GM18867 (cell line): ENCODE results near the gene OST4.

ENCODE experiments used
- ATAC-seq: cut with Tn5 transposase; IDR thresholded peaks from one replicate; pipeline ENCODE4 v1.9.1; 2021; ENCODE audit warnings: mild to moderate bottlenecking, moderate library complexity; ENCODE audit not compliant: unreplicated experiment

The OST4 gene

DNA sequence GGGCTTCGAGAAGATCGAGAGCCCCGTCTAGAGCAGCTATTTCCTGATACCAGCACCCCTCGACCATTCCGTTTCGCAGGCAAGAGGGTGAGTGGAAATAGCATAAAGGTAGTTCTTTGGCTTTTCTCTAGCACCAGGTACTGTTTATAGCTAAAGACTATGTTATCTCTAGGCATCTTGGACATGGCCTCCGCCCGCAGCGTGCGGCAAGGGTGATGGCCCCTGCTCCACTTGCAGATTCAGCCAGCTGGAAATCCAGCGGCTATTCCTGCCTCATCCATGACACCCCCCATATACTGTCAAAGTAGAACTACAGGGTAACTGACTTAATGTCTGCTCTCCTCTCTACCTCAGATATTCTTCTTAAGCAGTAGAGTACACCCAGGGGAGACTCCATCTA, 16.7 kb downstream of the OST4 start:
- no peak for ATAC-seq

DNA sequence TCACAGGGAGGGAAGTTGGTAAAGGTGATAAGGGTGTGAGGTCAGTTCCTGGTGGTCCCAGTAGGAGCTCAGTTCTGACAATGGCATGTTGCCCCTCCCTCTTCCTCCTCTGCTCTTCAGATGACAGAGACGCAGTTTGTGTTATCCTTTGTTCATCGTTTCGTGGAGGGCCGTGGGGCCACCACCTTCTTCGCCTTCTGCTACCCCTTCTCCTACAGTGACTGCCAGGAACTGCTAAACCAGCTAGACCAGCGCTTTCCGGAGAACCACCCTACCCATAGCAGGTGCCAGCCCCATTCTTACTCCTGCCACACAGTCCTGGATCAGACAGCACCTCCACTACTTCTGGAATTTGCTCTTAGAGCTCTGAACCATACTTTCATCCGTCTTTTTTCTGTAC, 17.7 kb downstream of the OST4 start:
- no peak for ATAC-seq

DNA sequence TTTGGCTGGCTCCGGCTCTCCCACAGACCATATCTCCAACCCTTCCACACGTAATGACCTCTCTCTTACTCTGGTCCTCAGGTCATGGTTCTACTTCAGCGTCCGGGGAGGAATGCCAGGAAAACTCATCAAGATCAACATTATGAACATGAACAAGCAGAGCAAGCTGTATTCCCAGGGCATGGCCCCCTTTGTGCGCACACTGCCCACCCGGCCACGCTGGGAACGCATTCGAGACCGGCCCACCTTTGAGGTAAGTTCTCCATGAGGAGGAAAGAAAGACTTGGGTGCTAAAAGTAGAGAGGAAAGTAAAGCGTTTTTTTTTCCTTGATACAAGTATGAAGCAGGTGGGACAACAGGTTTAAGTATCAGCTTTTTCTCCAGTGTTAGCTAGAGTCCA, 18.1 kb downstream of the OST4 start:
- no peak for ATAC-seq

DNA sequence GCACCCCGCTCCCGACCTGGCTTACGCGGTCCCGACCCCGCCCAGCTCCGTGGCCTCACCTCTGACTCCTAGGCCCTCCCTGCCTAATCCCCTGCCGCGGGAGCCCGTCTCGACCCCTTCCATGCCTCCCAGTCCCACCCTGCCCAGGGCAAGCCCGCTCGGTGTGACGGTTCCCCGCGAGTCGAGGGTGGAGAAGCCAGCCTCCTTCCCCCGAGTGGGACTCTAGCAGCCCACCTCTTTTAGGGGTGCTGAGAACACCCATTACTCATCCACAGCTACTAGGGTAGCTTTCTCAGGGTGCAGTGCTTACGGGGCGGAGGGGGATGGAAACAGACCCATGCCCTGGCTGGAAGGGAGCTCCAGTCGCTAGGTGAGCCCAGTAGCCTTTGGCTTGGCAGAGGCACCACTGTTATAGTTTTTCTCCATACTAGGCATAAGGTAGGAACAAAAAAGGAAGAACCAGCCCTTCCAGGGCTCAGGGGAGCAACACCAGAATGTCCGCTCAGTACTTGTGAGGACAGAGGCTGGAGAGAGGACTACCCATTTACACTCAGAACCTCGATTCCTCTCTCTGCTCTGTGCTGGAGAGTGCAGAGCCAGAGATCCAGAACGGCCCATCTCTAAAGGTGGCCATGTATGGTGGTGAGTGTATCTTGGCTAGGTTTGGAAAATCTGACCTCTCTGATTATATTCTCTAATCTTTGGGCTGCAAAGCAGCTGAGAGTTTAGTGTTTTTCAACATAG, 19.4 kb downstream of the OST4 start:
- no peak for ATAC-seq

DNA sequence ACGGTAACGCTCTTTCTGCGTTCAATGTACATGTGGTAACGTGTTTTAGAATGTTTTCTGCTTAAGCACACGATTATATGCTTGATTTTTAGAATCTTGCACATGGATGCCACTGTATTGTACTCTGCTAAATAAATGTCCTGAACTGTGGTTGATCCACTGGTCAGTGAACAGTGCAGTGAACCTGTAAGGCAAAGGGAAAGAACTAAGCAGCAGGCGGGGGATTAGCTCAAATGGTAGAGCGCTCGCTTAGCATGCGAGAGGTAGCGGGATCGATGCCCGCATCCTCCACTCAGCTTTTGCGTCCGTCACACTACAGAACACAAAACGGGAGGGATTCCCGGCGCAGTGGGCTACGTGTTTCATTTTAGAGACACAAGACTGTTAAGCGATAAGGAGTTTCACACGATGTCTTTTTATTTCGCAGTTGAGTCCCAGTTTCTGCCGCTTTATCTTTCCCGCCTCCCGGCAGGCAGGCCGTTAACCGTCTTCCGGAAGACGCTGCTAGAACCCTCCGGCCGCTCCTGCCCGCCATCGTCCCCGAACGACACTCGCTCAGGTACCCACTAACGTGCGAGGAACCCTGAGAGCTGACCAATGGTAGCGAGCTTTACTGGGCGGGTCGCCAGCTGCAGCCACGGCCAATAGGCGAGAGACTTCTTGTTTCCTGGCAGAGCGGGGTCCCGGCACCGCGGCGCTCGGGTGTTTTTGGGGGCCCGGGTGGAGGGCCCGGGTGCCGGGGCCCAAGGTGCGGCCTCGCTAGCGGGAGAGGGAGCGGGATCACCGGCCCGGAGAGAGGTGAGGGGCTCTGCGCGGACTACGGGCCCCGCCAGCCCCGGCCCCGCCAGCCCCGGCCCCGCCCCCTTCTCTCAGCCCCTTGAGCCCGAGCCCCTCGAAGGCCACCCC, 20.2 kb downstream of the OST4 start, which contains the start of gene AGBL5:
TSS of gene AGBL5 (plus strand) at position 673 of the 906 bp plus-strand sequence. CDS start 1,291 bp downstream, outside the sequence.
- peak; percentile 72 for ATAC-seq

DNA sequence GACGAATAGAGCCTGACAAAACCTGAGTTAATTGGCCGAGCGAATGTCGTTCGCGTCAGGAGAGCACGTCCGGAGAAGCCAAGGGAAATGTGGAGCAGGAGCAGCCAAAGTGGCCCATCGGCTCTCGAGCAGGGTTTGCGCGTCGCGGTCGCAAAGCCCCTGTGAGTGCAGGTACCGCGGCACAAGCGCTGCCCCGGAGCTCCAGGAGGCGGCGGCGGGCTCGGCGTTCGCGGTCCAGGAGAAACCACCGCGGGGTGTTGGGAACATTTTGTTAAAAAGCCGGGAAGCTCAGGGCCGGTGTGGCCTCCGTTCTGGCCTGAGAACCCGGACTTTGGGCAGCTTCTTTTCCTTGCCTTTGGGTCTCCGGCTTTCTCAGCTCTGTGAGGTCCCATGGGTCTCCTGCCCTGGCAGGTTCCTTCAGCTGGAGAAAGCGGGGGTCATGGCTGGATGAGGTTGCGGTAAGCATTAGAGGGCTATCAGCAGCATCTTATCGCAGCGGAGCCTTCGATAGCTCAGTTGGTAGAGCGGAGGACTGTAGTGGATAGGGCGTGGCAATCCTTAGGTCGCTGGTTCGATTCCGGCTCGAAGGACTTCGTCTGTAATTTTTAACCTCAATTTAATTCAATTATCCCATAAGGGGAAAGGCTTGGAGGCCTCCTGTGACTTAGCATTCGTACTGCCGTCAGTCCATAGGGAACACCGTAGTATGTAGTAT, 21.0 kb downstream of the OST4 start:
- ATAC-seq: peak; percentile 44

DNA sequence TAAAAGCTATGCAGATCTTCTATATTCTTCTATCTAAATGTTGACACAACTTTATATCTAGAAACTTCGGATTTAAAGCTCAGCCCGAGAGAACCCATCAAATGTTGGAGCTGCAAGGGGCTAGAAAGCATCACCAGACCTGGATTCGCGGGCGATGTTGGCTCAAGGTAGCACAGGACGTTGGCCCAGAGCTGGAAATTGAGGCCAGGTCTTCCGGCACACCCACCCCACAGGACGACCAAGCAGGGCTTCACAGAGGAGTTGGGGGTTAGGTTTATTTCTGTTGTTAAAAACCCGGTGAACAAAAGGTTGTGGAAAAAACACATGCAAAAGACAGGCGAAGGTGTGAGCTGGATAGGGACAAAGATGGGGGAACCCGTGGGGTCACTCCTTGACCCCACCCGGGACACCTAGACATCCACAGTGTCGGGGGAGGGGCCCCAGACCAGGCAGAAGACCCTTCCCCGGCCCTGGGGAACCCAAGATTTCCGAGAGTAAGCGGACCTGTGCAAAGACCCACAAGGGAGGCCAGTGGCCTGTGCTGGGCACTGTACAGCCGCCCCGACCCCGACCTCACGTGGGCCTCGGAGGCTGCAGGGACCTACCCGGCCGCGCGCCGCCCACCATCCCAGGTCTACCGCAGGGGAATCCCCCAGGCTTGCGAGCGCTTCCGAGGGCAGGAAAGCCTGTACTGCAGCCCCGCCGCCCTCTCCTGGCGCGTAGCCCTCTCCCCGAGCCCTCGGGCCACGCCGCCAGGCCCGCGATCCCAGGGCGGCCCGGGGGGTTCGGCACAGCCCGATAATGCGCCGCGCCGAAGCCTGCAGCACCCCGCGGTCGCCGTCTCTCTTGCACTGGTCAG, 21.8 kb downstream of the OST4 start:
- ATAC-seq: peak; percentile 18

DNA sequence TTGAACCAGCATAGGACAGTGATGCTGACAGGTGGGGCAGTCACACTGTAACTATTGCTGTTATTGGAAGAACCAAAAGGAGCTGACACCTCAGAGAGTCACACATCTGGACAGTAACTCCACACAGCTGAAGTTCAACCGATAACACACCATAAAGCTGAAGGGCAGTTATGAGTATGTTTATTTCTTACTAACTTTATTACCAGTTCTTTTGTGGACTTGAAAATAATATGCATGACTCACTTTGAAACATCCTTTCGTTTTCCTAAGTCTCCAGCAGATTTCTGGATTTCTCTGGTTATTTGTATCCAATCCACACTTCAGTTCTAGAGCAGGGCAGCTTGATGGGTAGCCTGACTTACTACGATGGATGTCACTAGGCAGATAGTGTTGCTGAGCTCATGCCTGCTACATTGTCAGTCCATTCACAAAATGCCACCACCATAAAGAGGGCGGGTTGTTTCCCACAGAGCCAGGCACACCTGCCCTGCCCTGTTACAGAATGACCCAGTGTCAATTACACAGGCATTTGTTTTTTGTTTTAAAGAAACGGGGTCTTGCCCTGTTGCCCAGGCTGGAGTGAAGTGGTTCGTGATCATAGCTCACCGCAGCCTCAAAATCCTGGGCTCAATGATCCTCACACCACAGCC, 28.3 kb downstream of the OST4 start:
- no peak for ATAC-seq

DNA sequence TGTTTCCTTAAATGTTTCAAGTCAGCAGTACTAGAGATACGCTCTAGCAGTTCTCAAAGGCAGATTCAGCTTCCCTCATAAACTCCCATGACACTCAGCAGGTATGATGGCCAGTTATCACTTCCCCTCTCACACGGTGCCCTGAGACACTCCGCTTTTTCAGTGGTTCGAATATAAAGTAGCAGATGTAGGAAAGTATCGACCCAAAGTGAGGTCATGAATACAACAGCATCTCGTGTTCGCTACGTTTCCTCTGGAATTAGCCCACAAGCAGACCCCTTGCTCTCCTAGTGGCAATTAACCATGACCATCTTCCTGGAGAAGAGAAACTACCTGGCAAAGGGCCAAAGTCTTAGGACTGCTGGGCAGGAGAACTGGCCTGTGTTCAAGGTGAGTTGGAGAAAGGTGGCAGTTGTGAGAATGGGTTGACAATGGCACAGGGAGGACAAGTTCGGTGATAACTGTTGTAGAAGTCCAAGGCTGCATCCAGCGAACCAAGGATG, 29.2 kb downstream of the OST4 start:
- no peak for ATAC-seq

DNA sequence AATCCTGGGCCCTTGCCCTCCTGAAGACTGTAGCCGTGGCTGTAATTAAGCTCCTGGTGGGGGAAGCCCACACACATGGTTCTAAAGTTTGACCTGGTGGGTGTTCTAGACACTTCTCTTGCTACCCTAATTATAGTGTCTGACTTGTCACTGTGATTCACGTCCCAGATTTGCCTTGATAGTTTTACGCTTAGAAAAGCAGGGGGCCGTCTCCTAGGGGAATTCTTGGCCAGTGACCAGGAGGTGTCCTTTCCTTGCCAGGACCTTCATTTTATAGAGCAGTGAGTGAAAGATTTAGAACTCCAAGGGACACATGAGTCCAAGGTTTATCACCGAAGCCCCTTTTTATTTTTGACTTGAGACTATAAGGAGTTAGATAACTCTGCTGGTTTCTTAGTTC, 29.7 kb downstream of the OST4 start:
- ATAC-seq: no peak

DNA sequence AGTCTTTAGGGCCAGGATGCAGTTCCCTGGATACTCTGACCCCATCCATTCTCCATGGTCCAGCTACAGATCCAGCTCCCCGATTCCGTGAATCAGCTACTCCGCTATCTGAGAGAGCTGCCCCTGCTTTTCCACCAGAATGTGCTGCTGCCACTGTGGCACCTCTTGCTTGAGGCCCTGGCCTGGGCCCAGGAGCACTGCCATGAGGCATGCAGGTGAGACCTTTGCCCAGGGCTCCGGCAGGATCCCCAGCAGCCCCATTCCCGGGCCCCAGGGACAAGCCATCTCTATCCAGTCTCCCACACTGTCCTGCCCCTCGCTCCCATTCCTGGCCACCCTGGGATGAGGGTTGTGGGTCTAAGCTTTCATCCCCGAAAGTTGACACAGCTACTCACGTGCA, 31.2 kb downstream of the OST4 start:
- no peak for ATAC-seq

DNA sequence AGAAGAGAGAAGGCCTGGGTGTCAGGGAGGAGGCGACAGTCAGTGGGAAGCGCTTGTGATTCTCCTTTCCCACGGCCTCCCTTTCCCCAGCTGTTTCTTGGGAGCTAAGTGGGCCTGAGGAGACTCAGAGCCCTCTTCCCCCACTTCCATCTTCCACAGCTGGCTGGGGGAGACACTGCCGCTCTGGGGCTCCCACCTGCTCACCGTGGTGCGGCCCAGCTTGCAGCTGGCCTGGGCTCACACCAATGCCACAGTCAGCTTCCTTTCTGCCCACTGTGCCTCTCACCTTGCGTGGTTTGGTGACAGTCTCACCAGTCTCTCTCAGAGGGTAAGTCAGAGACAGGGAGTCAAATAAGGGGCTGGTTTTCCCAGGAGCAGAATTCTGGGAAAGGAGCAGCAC, 31.6 kb downstream of the OST4 start:
- ATAC-seq: no peak

DNA sequence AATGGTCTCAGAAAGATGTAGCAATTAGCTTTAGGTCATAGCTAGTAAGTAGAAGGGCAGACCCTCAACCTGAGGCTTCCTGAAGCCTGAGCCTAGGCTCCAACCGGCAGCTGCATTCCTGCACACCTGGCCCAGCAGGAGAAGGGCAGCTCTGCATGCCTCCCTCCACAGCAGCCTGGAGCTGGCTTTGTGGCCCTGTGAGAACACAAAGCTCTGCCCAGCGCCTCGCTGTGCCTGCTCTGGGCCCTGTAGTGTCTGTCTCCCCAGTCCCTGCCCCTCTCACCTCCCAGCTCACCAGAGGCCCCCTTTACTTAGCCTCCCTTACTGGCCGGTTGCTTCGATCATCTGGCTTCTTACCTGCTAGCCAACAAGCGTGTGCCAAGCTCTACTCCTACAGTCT, 32.0 kb downstream of the OST4 start:
- no peak for ATAC-seq

DNA sequence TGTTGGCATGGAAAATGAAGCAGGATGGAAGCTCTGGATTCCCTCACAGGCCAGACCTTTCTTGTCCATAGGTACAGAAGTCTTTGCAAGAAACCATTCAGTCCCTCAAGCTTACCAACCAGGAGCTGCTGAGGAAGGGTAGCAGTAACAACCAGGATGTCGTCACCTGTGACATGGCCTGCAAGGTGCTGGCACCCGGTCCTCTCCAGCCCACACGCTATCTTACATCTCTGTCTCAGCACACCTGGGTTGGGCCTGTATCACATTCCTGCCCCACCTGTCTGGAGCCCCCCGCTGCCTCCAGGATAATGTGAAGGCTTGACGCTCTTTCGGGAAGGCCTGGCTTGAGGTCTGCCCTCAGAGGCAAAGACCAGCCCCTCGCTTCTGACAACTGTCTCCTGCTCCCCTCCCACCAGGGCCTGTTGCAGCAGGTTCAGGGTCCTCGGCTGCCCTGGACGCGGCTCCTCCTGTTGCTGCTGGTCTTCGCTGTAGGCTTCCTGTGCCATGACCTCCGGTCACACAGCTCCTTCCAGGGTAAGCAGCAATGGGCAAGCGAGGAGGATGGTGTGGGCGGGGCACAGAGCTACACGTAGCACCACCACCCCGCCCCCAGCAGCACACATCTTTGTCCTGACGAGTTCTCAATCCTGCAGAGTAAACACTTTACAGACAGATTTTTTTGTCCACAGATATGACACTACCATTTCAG, 32.7 kb downstream of the OST4 start:
- ATAC-seq: no peak

DNA sequence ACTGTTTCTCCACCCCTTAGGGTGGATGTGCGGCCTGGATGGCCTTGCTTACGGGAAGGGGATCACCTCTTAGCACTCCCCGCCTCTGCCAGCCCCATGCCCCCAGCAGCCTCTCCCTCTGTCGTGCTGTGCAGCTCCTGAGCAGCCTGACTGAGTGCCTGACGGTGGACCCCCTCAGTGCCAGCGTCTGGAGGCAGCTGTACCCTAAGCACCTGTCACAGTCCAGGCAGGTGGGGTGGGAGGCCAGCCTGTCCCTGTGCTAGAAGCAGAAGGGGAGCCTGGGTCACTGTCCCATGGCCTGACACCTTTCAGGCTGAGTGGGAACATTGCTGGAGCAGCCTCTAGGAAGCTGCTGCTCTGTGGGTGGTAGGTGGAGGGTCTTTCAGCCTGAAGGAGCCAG, 33.4 kb downstream of the OST4 start:
- ATAC-seq: no peak

DNA sequence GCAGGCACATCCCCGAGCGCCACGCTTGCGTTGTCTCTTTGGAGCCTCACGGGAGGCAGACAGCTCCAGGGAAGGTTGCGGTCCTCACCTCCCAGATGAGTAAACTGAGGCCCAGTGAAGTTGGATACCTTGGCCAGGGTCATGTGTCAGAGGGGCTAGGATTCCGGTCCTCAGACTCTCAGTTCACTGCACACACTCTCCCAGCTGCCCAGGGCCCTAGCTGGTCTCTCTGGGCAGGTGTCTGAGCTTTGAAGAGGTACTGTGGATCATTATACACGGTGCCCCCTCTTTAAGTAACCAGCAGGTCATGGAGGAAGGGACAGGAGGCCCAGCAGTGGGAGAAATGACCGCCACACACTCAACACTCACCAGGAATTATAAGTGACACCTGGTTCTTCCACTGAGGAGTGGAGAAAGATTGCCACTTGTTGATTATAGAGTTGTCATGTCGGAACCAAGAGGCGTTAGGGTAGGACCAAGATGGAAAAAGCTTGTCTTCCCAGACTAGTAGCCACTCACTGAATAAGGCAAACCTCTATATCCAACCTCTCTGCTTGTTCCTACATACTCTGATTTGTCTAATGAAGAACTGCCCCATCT, 38.1 kb downstream of the OST4 start:
- ATAC-seq: no peak

DNA sequence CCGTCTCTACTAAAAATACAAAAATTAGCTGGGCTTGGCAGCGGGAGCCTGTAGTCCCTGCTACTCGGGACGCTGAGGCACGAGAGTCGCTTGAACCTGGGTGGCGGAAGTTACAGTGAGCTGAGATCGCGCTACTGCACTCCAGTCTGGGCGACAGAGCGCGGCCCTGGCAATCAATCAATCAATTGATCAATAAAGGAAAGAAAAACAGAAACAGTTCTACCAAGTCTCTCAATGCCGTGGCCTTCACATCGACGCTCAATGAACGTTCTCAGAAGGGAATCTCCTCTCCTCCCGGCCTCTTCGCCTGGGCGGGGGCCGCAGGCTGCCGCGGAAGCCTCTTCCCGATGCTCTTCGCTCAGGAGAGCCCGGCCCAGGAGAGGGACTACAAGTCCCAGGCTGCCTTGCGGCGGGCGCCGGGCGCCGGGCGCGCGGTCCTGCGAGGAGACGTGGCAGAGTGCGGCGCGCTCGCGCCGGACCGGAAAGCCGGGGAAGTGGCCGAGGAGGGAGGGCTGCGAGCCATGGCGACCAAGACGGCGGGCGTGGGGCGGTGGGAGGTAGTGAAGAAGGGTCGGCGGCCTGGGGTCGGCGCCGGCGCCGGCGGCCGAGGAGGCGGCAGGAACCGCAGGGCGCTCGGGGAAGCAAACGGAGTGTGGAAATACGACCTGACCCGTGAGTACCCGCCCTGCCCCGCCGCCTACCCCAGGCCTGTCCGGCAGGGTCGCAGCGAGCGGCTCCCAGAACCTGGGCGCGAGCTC, 38.8 kb downstream of the OST4 start, which contains the start of gene TMEM214:
TSS of gene TMEM214 (plus strand) at position 471 of the 758 bp plus-strand sequence. CDS start at position 522, 51 bp downstream.
- ATAC-seq: peak; percentile 88

DNA sequence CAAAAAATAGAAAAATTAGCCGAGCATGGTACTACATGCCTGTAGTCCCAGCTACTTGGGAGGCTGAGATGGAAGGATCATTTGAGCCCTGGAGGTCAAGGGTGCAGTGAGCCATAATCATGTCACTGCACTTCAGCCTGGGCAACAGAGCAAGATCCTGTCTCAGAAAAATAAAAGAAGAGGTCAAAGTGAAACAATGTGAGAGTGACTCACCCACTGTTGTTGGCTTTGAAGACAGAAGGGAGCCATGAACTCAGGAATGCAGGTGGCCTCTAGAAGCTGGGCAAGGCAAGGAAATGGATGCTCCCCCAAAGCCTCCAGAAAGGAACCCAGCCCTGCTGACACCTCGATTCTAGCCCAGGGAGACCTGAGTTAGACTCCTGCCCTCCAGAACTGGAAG, 42.4 kb downstream of the OST4 start:
- no peak for ATAC-seq
